ENCODE results near the gene GIMAP7.

DNA sequence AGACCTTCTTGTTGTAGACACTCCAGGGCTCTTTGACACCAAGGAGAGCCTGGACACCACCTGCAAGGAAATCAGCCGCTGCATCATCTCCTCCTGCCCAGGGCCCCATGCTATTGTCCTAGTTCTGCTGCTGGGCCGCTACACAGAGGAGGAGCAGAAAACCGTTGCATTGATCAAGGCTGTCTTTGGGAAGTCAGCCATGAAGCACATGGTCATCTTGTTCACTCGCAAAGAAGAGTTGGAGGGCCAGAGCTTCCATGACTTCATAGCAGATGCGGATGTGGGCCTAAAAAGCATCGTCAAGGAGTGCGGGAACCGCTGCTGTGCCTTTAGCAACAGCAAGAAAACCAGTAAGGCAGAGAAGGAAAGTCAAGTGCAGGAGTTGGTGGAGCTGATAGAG is 5.5 kb downstream of the GIMAP7 start:
- TF ChIP-seq, protein P1, sequence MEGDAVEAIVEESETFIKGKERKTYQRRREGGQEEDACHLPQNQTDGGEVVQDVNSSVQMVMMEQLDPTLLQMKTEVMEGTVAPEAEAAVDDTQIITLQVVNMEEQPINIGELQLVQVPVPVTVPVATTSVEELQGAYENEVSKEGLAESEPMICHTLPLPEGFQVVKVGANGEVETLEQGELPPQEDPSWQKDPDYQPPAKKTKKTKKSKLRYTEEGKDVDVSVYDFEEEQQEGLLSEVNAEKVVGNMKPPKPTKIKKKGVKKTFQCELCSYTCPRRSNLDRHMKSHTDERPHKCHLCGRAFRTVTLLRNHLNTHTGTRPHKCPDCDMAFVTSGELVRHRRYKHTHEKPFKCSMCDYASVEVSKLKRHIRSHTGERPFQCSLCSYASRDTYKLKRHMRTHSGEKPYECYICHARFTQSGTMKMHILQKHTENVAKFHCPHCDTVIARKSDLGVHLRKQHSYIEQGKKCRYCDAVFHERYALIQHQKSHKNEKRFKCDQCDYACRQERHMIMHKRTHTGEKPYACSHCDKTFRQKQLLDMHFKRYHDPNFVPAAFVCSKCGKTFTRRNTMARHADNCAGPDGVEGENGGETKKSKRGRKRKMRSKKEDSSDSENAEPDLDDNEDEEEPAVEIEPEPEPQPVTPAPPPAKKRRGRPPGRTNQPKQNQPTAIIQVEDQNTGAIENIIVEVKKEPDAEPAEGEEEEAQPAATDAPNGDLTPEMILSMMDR (IDR thresholded peaks at IDR 0.05) = no peak
- peak in 1 of 2 donors; percentile 15 for TF ChIP-seq POLR2AphosphoS5 (IDR thresholded peaks at IDR 0.05)
- TF ChIP-seq POLR2A (IDR thresholded peaks at IDR 0.05) = no peak
- no peak for TF ChIP-seq EP300 (IDR thresholded peaks at IDR 0.05)

Measured in upper lobe of left lung (tissue), 4 donors.